SIG-M5 treated with dmso at 0.1 percent for 504 hours (cell line): ENCODE results near the gene EPB41L4A.

Source experiments
- DNase-seq: peaks from one replicate; lab custom pipeline; 2025; ENCODE audit not compliant: unreplicated experiment; lab: John Stamatoyannopoulos, UW

The EPB41L4A gene

DNA sequence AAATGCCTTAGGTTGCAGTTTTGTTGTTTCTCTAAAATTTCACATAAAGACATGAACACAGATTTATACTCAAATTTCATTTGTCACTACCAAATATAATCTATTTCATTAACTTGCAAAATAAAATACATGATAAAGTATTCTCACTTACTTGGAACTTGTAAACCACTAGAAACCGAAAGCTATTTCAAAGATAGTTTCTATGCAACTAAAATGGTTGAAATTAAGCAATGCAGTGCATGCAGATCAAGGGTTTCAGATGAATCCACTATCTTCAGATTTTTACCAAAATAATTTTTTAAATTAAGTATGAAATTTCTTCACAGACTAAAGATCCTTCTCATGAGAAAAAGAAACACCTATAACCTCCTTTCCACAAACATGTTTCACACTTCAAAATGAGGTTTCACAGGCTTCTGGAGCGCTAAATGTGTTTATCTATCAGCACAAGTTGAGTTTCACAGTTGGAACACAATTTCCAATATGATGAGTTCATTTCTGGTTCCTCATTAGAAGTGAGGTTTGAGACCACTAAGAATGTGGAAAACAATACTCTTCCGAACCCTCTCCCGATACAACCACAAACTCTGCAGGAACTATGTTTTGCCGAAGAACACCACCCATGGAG lies 63.9 kb downstream of the EPB41L4A start:
- no peak for DNase-seq

DNA sequence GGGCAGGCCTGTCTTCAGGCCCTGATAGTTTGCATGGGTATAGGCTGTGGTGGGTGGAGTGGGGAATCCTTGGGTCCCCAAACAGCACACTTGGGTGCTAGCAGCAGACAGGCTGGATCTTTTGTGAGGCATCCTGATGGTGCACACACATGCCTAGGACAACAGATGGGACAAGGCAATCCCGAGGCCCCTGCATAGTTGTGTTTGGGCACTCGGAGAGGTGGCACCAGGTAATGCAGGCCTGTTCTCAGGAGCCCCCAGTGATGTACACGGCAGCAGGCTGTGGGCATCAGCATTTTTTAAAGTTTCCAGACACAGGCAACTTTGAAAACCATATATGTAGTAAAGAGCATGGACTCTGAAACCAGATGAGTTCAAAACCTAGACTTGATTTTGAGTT lies 65.4 kb downstream of the EPB41L4A start:
- DNase-seq: no peak

- DNase-seq: no peak
Observed at GRCh38 chr5:112351225-112351624, 67.9 kb downstream of the EPB41L4A start.

GRCh38 chr5:112350626-112351025 lies 68.5 kb downstream of the EPB41L4A start:
- DNase-seq: no peak

DNA sequence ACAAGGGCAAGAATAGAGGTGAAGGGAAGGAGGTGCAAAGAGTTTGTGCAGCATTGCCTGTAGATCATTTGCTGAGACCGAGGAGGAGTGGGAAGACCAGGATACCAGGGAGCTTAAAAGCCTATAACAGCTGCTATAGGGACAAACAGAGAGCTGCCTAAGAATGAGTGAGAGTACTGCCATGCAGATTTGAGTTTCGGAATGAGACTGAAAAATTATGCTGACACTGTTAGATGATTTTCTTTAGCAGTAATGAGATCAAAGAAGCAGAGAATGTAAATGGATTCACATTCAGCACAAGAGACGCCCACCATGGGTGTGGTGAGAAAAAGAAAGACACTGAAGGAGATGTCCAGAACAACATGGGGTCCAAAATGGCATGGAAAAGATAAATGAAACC lies 69.7 kb downstream of the EPB41L4A start:
- no peak for DNase-seq

- DNase-seq: no peak
Observed at GRCh38 chr5:112348915-112349314, 70.2 kb downstream of the EPB41L4A start.

DNA sequence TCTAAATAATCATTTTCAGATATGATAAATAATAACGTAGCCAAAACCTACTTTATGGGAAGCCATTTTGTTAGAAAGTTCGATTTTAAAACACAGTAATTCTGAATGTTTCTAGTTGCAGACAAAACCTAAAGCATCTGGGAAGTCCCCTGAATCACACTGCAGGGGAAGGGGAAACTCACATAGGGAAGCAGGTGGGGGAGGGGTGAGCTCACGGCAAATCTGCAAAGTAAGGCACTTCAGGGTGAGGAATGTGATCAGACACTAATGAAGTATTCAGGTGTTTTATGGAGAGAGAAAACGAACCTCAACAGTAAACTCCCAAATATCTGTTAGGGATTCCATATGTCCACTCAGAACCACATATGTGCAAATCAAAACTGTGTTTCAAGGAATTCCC lies 70.7 kb downstream of the EPB41L4A start:
- no peak for DNase-seq

- DNase-seq: no peak
Observed at GRCh38 chr5:112346411-112347044, 72.5 kb downstream of the EPB41L4A start.

DNA sequence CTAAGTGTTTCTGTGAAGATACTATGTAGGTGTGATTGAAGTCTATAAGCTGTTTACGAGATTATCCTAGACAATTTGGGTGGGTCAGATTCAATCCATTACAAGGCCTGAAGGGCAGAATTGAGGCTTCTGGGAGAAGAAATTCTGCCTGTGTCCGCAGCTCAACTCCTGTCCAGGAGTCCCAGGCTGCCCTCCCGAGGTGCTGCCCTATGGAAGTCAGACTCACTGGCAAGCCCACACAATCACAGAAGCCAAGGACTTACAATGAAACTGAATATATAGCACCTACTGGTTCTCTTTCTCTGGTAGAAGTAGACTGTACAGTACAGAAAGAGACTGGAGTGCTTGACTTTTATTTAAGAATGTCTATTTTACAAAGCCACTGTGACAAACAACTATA lies 74.5 kb downstream of the EPB41L4A start:
- DNase-seq: no peak

- DNase-seq: no peak
Observed at GRCh38 chr5:112342389-112342788, 76.7 kb downstream of the EPB41L4A start.

DNA sequence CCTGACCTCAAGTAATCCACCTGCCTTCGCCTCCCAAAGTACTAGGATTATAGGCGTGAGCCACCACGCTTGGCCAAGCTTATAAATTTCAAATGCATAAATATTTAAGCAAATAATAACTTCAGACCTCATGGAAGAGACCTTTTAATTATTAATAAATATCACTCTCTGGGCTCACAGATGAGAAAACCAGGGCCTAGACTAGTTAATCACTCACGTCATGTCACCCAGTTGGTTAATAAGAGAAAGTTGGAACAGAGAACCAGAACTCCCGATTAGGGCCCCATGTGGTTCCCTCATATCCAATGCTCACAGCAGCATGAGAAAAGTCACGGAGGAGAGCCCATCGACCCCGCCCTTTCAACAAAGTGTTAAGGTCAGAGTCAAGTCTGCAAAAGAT lies 79.3 kb downstream of the EPB41L4A start:
- DNase-seq: no peak

DNA sequence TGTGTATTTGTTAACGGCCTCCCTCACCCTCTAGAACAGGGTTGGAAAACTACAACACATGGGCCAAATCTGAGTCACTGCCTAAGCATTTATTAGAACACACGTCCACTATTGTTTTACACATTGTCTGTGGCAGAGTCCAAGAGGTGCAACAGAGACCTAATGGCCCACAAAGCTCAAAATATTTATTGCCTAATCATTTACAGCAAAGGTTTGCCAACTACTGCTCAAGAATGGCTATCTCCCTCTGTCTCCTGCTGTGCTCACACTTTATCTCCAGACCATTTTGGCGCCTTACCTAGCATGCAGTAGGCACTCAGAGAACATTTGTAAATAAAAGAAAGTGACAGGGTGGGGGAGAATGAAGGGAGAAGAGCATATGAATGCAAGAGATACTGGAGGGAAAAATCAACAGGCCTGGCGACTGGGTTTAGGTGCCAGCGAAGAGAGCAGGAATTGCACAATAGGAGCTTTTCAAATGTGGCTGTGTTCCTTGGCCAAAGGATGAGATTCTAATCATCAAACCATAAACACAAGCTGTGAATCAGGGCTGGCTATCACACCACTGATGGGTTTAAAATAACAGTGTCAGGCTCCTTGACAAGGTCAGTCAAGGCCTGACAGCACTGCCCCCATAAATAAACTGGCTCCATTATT lies 80.3 kb downstream of the EPB41L4A start:
- DNase-seq: peak; percentile 19

GRCh38 chr5:112333331-112333781 lies 85.7 kb downstream of the EPB41L4A start:
- no peak for DNase-seq

DNA sequence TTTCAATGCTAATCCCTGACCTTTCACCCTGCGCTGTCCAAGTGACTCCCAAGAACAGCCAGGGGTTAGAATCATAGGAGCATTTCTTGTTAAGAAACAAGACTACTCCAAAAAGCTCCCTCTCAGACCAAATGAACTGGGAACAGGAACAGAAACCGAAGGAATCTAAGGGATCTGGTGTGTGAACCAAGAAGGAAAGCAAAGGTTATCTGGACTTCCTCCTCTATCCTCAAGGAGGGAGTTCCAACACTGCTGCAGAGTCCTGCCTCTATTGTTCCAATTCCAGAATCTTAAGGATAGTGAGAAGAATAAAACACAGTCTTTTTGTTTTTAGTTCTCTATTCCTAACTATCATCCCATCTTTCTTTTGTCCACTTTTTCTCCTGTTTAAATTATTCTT lies 87.2 kb downstream of the EPB41L4A start:
- DNase-seq: no peak

DNA sequence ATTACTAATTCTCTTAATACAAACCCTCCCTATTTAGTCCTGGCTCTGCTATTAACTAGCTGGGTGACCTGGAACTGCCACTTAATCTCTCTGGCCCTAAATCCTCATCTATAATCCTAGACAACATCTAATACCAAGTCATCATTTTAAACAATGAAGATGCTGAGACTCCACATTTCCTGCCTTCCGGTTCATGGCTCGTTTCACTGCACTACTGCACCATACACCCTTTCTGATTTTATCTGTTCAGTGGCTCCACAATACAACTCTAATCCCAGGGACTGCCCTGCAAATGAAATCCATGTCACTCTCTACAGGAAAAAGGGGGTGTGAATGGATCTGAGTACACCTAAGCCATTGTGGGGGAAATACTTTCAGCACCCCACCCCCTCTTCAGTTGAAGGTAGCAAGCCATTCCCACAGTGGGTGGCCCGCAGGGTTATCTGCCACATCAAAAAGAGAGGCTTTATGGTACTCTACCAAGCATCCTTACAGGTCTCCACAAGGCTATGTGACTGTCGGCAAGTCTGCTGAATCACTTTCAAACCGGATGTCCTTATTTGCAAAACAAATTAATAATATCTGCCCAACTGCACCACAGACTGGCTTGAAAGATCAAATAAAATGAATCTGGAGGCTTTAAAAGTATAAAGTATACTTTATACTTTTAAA lies 89.5 kb downstream of the EPB41L4A start:
- DNase-seq: no peak

GRCh38 chr5:112323166-112323565 lies 95.9 kb downstream of the EPB41L4A start:
- DNase-seq: no peak

DNA sequence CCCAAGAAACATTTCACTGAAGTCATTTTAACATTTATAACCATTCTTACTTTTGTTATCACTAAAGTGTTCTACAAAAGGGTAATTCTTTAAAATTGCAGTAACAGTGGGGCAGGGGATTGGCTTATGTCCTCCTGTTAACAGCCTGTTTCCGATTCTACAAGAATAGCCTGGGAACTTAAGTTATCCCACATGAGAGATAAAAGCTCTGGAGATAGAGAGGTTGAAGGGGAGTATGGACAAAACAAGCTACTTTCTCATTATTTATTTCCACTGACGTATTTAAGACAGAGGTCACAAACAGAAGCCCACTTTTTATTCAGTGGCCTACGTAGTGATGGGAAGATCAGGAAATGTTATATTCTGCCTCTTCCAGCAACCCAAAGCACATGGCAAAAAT lies 98.7 kb downstream of the EPB41L4A start:
- no peak for DNase-seq

- no peak for DNase-seq
Observed at GRCh38 chr5:112318346-112318745, 100.7 kb downstream of the EPB41L4A start.

- no peak for DNase-seq
Observed at GRCh38 chr5:112317866-112318265, 101.2 kb downstream of the EPB41L4A start.

DNA sequence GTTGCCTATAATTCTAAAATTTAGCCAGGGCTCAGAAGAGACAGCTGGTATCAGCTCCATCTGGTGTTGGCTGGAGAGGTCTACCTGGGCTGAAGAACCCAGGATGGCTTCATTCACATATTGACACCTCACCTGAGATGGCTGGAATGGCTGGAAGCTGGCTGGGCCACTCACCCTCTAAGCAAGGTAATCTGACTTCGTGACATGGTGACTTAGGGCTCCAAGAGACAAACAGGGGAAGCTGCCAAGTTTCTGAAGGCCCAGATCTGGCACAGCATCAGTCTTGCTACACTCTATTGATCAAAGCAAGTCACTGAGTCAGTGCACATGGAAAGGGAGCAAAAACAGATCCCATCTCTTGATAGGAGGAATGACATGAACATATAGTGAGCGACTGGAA lies 102.3 kb downstream of the EPB41L4A start:
- DNase-seq: no peak

- DNase-seq: no peak
Observed at GRCh38 chr5:112316006-112316405, 103.1 kb downstream of the EPB41L4A start.
